Ishikawa (cell line): ENCODE results near the gene GATB.

Experiments used
- CEBPB ChIP-seq: IDR thresholded peaks from 2 replicates; pipeline ENCODE4 v1.6.1; 2012
- FOXM1 ChIP-seq: IDR thresholded peaks from 2 replicates; pipeline ENCODE4 v1.6.1; 2012; ENCODE audit warnings: low read depth, borderline replicate concordance
- NFIC ChIP-seq: IDR thresholded peaks from 2 replicates; pipeline ENCODE4 v1.6.1; 2012
- TEAD4 ChIP-seq: IDR thresholded peaks from 2 replicates; pipeline ENCODE4 v1.6.1; 2012
- ZBTB7A ChIP-seq: IDR thresholded peaks from 2 replicates; pipeline ENCODE4 v1.6.1; 2012; ENCODE audit warnings: low read depth

DNA sequence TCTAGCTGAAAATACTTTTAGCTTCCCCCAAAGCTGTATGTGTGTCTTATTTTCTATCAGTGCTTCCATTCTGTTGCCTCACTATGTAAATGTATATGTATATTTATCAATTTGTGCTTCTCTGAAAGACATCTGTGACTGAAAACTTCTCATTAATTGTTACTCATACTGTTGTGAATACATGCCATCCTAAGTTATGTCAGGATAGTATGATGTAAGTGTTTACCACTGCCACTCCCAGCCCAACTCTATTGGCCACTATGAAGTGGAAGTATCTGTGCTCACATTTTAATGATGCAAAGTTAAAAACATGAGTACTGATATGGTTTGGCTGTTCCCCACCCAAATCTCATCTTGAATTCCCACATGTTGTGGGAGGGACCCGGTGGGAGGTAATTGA, 24.4 kb downstream of the GATB start:
- no peak for TF ChIP-seq FOXM1
- no peak for TF ChIP-seq ZBTB7A
- TF ChIP-seq TEAD4 = no peak
- TF ChIP-seq NFIC = no peak
- no peak for TF ChIP-seq CEBPB
